ENCODE data around the gene CACNB4. TPM values are rescaled to one million over a fixed set of nuclear protein-coding genes. Genes with fewer than 3 reads are reported as not detected.

The CACNB4 gene
- total and polyA plus RNA-seq, 10 of the 15 experiments (the other 5 are each of a cell fraction or from before 2014, with no cell fraction given) = 2.0 to 21.6 (median 9.3) TPM

DNA sequence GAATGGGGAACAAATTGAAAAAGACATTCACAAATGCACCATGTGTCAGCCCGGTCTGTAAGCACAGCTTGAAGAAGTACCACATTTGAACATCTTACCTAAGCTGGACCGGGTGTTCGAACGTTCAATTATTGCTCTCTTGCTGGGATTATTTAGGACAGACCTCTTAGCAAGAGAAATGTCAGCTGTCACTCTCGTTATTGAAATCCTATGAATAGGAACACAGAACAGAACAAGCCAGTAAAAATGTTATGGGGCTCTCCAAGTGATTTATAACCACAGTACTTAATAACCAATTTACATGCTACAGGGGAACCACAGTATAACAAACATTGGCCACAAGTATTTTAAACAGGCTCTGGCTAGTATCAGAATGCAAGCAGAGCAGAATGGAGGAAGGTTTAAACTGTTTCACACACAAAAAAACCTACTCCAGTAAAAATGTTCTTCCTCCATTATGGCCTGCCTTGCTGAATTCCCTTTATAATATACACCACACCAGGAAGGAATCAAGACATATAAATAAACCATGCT is 238.2 kb downstream of the CACNB4 start:
- no peak overlapping the region for H3K4me2 ChIP-seq (ENCODE audit: control insufficient read depth, insufficient read depth)
- H3K9ac ChIP-seq (ENCODE audit: control insufficient read depth, insufficient read depth, low read length) = no peak overlapping the region
- RAD21 ChIA-PET (ENCODE audit: unreplicated experiment) = interaction anchor here (1.0 kb wide), 2 partner anchors 20 to 29 kb away, joined by 3 to 4 read pairs; no protein-coding TSS in a partner anchor
- TF ChIP-seq BHLHE40 (IDR thresholded peaks at IDR 0.05; ENCODE audit: borderline replicate concordance in 1 of 2, low read depth in 2 of 2, low read length in 1 of 2) (no peak), ATF7 (IDR thresholded peaks at IDR 0.05; ENCODE audit: low read depth) (no peak), GATAD2B (conservative IDR thresholded peaks at IDR 0.05; ENCODE audit: low read depth) (no peak), NFXL1 (IDR thresholded peaks at IDR 0.05; ENCODE audit: borderline replicate concordance) (no peak), MTA2 (IDR thresholded peaks at IDR 0.05; ENCODE audit: low read depth) (no peak), NR2C2 (IDR thresholded peaks at IDR 0.05; ENCODE audit: borderline replicate concordance, control insufficient read depth, insufficient read length, low read depth) (no peak), ESRRA (IDR thresholded peaks at IDR 0.05; ENCODE audit: low read length) (no peak), MEF2B (IDR thresholded peaks at IDR 0.05; ENCODE audit: partially characterized antibody, poor library complexity, severe bottlenecking) (no peak), ZNF622 (IDR thresholded peaks at IDR 0.05) (no peak)
- TF ChIP-seq, protein P1, sequence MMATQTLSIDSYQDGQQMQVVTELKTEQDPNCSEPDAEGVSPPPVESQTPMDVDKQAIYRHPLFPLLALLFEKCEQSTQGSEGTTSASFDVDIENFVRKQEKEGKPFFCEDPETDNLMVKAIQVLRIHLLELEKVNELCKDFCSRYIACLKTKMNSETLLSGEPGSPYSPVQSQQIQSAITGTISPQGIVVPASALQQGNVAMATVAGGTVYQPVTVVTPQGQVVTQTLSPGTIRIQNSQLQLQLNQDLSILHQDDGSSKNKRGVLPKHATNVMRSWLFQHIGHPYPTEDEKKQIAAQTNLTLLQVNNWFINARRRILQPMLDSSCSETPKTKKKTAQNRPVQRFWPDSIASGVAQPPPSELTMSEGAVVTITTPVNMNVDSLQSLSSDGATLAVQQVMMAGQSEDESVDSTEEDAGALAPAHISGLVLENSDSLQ (IDR thresholded peaks at IDR 0.05) = no peak
- TF ChIP-seq, protein P2, sequence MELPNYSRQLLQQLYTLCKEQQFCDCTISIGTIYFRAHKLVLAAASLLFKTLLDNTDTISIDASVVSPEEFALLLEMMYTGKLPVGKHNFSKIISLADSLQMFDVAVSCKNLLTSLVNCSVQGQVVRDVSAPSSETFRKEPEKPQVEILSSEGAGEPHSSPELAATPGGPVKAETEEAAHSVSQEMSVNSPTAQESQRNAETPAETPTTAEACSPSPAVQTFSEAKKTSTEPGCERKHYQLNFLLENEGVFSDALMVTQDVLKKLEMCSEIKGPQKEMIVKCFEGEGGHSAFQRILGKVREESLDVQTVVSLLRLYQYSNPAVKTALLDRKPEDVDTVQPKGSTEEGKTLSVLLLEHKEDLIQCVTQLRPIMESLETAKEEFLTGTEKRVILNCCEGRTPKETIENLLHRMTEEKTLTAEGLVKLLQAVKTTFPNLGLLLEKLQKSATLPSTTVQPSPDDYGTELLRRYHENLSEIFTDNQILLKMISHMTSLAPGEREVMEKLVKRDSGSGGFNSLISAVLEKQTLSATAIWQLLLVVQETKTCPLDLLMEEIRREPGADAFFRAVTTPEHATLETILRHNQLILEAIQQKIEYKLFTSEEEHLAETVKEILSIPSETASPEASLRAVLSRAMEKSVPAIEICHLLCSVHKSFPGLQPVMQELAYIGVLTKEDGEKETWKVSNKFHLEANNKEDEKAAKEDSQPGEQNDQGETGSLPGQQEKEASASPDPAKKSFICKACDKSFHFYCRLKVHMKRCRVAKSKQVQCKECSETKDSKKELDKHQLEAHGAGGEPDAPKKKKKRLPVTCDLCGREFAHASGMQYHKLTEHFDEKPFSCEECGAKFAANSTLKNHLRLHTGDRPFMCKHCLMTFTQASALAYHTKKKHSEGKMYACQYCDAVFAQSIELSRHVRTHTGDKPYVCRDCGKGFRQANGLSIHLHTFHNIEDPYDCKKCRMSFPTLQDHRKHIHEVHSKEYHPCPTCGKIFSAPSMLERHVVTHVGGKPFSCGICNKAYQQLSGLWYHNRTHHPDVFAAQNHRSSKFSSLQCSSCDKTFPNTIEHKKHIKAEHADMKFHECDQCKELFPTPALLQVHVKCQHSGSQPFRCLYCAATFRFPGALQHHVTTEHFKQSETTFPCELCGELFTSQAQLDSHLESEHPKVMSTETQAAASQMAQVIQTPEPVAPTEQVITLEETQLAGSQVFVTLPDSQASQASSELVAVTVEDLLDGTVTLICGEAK (IDR thresholded peaks at IDR 0.05; ENCODE audit: borderline replicate concordance) = no peak
- no peaks in the 10 kb centered on the region; a peak in 1 of 4 replicates for H3K27me3 ChIP-seq (replicated peaks in 1 of 2; ENCODE audit: control insufficient read depth in 2 of 2, insufficient read depth in 2 of 2, low read length in 1 of 2)
- DNase-seq (ENCODE audit: low read depth, low spot score) = no peak
- no peak overlapping the region for H2AFZ ChIP-seq (ENCODE audit: control insufficient read depth, low read depth, low read length)
- no peaks in the 10 kb centered on the region for H3K36me3 ChIP-seq (ENCODE audit: control insufficient read depth in 2 of 2, insufficient read depth in 2 of 2, low read length in 1 of 2)
- no peak overlapping the region for H3K27ac ChIP-seq (ENCODE audit: control insufficient read depth, insufficient read depth)
- H4K20me1 ChIP-seq (ENCODE audit: control insufficient read depth, insufficient read depth) = no peaks in the 10 kb centered on the region
- H3K4me3 ChIP-seq = no peak overlapping the region
- BruUV-seq (replicated peaks) = no TSS peak
- H3K9me3 ChIP-seq (replicated peaks; ENCODE audit: control insufficient read depth, insufficient read depth, low read length) = no peaks in the 10 kb centered on the region; the same call in 2 of the 3 replicates
- 64% methylated on average over 5 of the region's 5 CpGs for WGBS (ENCODE audit: insufficient coverage, insufficient replicate concordance, low lambda C conversion rate, missing lambda C conversion rate)
- ATAC-seq = no peak
- POLR2A ChIA-PET = interaction anchor here (0.5 to 0.6 kb wide), 2 partner anchors 291 to 435 kb away, joined by 3 to 4 read pairs; no protein-coding TSS in a partner anchor
- CTCF ChIA-PET = interaction anchor here (1.3 kb wide), 1 partner anchor 19 kb away, joined by 7 read pairs; no protein-coding TSS in a partner anchor
- intact Hi-C loops (cut with micrococcal nuclease; ENCODE audit: unreplicated experiment) = no loop called here
- H3K4me1 ChIP-seq (ENCODE audit: control insufficient read depth, insufficient read depth, low read length) = peaks cover 21% of the 10 kb centered on the region
- no peaks in the 10 kb centered on the region for H3K79me2 ChIP-seq (ENCODE audit: control insufficient read depth, insufficient read depth, low read length)
- SMC1A ChIA-PET (ENCODE audit: uncharacterized antibody, unreplicated experiment) = interaction anchor here (0.9 to 1.8 kb wide), 7 partner anchors 13 to 41 kb away, joined by 3 to 7 read pairs (median 3); no protein-coding TSS in a partner anchor
- no peak for FAIRE-seq
- in situ Hi-C loops (cut with MboI) = no loop called here
